ENCODE results near the gene HOXA7. TPM values are rescaled to one million over a fixed set of nuclear protein-coding genes. Genes with fewer than 3 reads are reported as not detected.

The HOXA7 gene
- total RNA-seq, 1 donor from 2014 or later, result not detected

GRCh38 chr7:27169658-27170425 is 13.4 kb upstream of the HOXA7 start:
- Mint-ChIP-seq H3K4me3 (no peak overlapping the region), H3K27me3 (peaks cover 48% of the 10 kb centered on the region), H3K4me1 (peaks cover 20% of the 10 kb centered on the region), H3K9me3 (no peaks in the 10 kb centered on the region), H3K36me3 (ENCODE audit: low read depth) (no peaks in the 10 kb centered on the region), H3K27ac (peak overlapping the region; percentile 46)
- CTCF ChIA-PET, result interaction anchor here (1.3 kb wide), 1 partner anchor 11 kb away, joined by 4 read pairs; no protein-coding TSS in a partner anchor
- TF ChIP-seq CTCF (IDR thresholded peaks at IDR 0.05), result no peak
- POLR2A ChIA-PET, result no interaction called here
- intact Hi-C loops (cut with micrococcal nuclease), result no loop called here
- DNase-seq, result peak; percentile 20
- no peak for ATAC-seq (ENCODE audit: low read depth)

- no peaks in the 10 kb centered on the region for H3K36me3 Mint-ChIP-seq (ENCODE audit: low read depth)
- no peaks in the 10 kb centered on the region for H3K9me3 Mint-ChIP-seq
- peaks cover 58% of the 10 kb centered on the region for H3K27me3 Mint-ChIP-seq
- no peak for DNase-seq
- ATAC-seq (ENCODE audit: low read depth), result no peak
- H3K27ac Mint-ChIP-seq, result peak overlapping the region; percentile 61
- intact Hi-C loops (cut with micrococcal nuclease), result no loop called here
- POLR2A ChIA-PET, result no interaction called here
- CTCF ChIA-PET, result interaction anchor here (1.5 to 2.2 kb wide), 2 partner anchors 18 to 43 kb away, joined by 4 to 8 read pairs; no protein-coding TSS in a partner anchor
- H3K4me1 Mint-ChIP-seq, result peaks cover 20% of the 10 kb centered on the region
- TF ChIP-seq CTCF (IDR thresholded peaks at IDR 0.05), result no peak
- H3K4me3 Mint-ChIP-seq, result no peak overlapping the region
Observed at GRCh38 chr7:27168265-27168947, 11.9 kb upstream of the HOXA7 start.

GRCh38 chr7:27167916-27168264 is 11.4 kb upstream of the HOXA7 start:
- H3K4me3 Mint-ChIP-seq, result no peak overlapping the region
- peak overlapping the region; percentile 24 for H3K27ac Mint-ChIP-seq
- no peaks in the 10 kb centered on the region for H3K9me3 Mint-ChIP-seq
- intact Hi-C loops (cut with micrococcal nuclease), result no loop called here
- DNase-seq, result no peak
- TF ChIP-seq CTCF (IDR thresholded peaks at IDR 0.05), result no peak
- ChIA-PET CTCF (interaction anchor here (0.9 to 2.2 kb wide), 3 partner anchors 17 to 43 kb away, joined by 3 to 8 read pairs (median 4); no protein-coding TSS in a partner anchor), POLR2A (no interaction called here)
- peaks cover 62% of the 10 kb centered on the region for H3K27me3 Mint-ChIP-seq
- H3K36me3 Mint-ChIP-seq (ENCODE audit: low read depth), result no peaks in the 10 kb centered on the region
- no peak for ATAC-seq (ENCODE audit: low read depth)
- H3K4me1 Mint-ChIP-seq, result peaks cover 18% of the 10 kb centered on the region

- Mint-ChIP-seq H3K4me1 (peaks cover 13% of the 10 kb centered on the region), H3K27me3 (peaks cover 62% of the 10 kb centered on the region), H3K4me3 (peak overlapping the region; percentile 24), H3K9me3 (no peaks in the 10 kb centered on the region), H3K36me3 (ENCODE audit: low read depth) (no peaks in the 10 kb centered on the region), H3K27ac (peak overlapping the region; percentile 77)
- DNase-seq (no peak), ATAC-seq (ENCODE audit: low read depth) (no peak)
- POLR2A ChIA-PET, result no interaction called here
- TF ChIP-seq CTCF (IDR thresholded peaks at IDR 0.05), result no peak
- CTCF ChIA-PET, result interaction anchor here (0.9 to 2.2 kb wide), 3 partner anchors 16 to 29 kb away, joined by 3 to 8 read pairs (median 3); no protein-coding TSS in a partner anchor
- intact Hi-C loops (cut with micrococcal nuclease), result no loop called here
Observed at GRCh38 chr7:27166531-27167505, 10.3 kb upstream of the HOXA7 start.
